SK-N-SH (cell line): ENCODE results near the gene CYTH3. TPM values are rescaled to one million over a fixed set of nuclear protein-coding genes. Genes with fewer than 3 reads are reported as not detected.

Experiments used
- EZH2phosphoT487 ChIP-seq: fragments of 200-600 bp; sonication (generic); IDR thresholded peaks from 2 replicates; pipeline ENCODE4 v1.6.1; 2017; ENCODE audit warnings: low read depth, mixed run types, mild to moderate bottlenecking, antibody characterized with exemption, moderate library complexity, borderline replicate concordance
- FOXM1 ChIP-seq: IDR thresholded peaks from 2 replicates; pipeline ENCODE4 v1.4.0; 2012; ENCODE audit warnings: low read depth, mild to moderate bottlenecking
- GABPA ChIP-seq: IDR thresholded peaks from 2 replicates; pipeline ENCODE4 v1.4.0; 2012; ENCODE audit warnings: low read depth, mild to moderate bottlenecking
- GATA2 ChIP-seq: sonication (generic); formaldehyde crosslinking; IDR thresholded peaks from 2 replicates; pipeline ENCODE4 v1.5.0; 2020; ENCODE audit warnings: mild to moderate bottlenecking, missing genetic modification reagents
- MAX ChIP-seq: IDR thresholded peaks from 2 replicates; pipeline ENCODE4 v1.4.0; 2012; ENCODE audit warnings: low read depth
- MEF2A ChIP-seq: IDR thresholded peaks from 2 replicates; pipeline ENCODE4 v1.4.0; 2012; ENCODE audit warnings: low read depth, borderline replicate concordance
- PBX3 ChIP-seq: IDR thresholded peaks from 2 replicates; pipeline ENCODE4; 2012
- RCOR1 ChIP-seq: fragments of 150-350 bp; IDR thresholded peaks from 2 replicates; pipeline ENCODE4 v1.6.1; 2017; ENCODE audit warnings: antibody characterized with exemption, low read length
- REST ChIP-seq: IDR thresholded peaks from 2 replicates; pipeline ENCODE4 v1.6.1; 2012; ENCODE audit warnings: mild to moderate bottlenecking, low read depth, low read length, moderate library complexity
- SIN3A ChIP-seq: IDR thresholded peaks from 2 replicates; pipeline ENCODE4 v1.6.1; 2012; ENCODE audit warnings: low read depth, mild to moderate bottlenecking, low read length, moderate library complexity, borderline replicate concordance
- TCF12 ChIP-seq: IDR thresholded peaks from 2 replicates; pipeline ENCODE4 v1.4.0; 2012
- YY1 ChIP-seq: IDR thresholded peaks from 2 replicates; pipeline ENCODE4 v1.4.0; 2012; ENCODE audit warnings: low read depth, mild to moderate bottlenecking
- polyA plus RNA-seq, 3 experiments: library from polyadenylated mRNA; depleted of rRNA; stranded (reverse); fragments of >200 nt; gene quantifications; 2 replicates each; pipeline ENCODE4 v1.2.3, GENCODE V29; 2012
- TF ChIP-seq, protein P1 (sequence below): fragments of 200-600 bp; sonication (generic); IDR thresholded peaks from 2 replicates; pipeline ENCODE4 v1.6.1; 2017; ENCODE audit warnings: antibody characterized with exemption, mild to moderate bottlenecking, moderate library complexity
- TF ChIP-seq, protein P2 (sequence below): IDR thresholded peaks from 2 replicates; pipeline ENCODE4 v1.4.0; 2012; ENCODE audit warnings: low read depth, borderline replicate concordance

Gene CYTH3
- polyA plus RNA-seq, 1 of the 3 experiments (the other 2 are of a cell fraction) = 55.1 TPM

DNA sequence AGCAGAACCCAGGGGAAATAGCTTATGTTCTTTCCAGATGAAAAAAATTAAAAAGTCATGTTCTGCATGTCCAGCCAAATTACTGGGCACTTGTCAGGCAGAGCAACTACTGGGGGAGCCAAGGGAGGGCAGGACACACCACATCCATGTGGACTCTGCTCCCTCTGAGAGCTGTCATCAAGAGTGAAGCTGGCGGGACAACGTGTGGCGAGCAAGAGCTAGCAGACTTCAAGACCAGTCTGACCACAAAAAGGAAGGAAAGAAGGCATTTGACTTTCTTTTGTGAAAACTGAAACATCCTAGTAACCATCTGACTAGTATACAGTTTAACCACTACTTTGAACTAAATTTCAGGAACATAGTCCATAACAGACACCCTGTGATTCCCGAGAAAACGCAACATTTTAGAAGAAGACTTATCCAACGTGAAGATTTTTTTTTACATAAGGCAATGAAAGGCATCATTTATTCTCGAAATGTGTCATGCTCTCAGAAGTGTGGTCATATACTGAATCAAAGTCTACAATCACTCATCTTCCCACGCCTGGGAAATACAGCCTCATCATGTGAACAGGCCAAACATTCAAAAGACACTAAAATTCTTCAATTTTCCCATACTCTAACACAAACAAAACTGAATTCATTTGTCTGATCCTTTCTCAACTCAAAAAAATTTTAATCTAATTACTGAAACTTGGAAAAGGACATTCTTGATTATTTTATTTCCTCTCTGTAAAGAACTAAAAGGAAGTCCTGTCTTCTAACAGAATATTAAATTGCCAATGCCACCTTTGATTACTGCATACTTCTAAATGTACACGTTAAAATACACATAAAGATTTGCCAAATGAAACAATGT lies 15.5 kb downstream of the CYTH3 start (continued):
- TF ChIP-seq REST (no peak), PBX3 (peak; percentile 27), GATA2 (no peak), YY1 (no peak), GABPA (no peak), SIN3A (0 out of 2 replicates have a peak, but pooled peaks have one; percentile 10), MEF2A (no peak), FOXM1 (no peak), TCF12 (peak; percentile 44), RCOR1 (no peak), EZH2phosphoT487 (no peak), MAX (0 out of 2 replicates have a peak, but pooled peaks have one; percentile 10)
- TF ChIP-seq, protein P1, sequence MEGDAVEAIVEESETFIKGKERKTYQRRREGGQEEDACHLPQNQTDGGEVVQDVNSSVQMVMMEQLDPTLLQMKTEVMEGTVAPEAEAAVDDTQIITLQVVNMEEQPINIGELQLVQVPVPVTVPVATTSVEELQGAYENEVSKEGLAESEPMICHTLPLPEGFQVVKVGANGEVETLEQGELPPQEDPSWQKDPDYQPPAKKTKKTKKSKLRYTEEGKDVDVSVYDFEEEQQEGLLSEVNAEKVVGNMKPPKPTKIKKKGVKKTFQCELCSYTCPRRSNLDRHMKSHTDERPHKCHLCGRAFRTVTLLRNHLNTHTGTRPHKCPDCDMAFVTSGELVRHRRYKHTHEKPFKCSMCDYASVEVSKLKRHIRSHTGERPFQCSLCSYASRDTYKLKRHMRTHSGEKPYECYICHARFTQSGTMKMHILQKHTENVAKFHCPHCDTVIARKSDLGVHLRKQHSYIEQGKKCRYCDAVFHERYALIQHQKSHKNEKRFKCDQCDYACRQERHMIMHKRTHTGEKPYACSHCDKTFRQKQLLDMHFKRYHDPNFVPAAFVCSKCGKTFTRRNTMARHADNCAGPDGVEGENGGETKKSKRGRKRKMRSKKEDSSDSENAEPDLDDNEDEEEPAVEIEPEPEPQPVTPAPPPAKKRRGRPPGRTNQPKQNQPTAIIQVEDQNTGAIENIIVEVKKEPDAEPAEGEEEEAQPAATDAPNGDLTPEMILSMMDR = no peak
- TF ChIP-seq, protein P2, sequence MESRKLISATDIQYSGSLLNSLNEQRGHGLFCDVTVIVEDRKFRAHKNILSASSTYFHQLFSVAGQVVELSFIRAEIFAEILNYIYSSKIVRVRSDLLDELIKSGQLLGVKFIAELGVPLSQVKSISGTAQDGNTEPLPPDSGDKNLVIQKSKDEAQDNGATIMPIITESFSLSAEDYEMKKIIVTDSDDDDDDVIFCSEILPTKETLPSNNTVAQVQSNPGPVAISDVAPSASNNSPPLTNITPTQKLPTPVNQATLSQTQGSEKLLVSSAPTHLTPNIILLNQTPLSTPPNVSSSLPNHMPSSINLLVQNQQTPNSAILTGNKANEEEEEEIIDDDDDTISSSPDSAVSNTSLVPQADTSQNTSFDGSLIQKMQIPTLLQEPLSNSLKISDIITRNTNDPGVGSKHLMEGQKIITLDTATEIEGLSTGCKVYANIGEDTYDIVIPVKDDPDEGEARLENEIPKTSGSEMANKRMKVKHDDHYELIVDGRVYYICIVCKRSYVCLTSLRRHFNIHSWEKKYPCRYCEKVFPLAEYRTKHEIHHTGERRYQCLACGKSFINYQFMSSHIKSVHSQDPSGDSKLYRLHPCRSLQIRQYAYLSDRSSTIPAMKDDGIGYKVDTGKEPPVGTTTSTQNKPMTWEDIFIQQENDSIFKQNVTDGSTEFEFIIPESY = 0 out of 2 replicates have a peak, but pooled peaks have one; percentile 10
